SJSA1 (cell line): ENCODE data around the gene USP34. TPM values are rescaled to one million over a fixed set of nuclear protein-coding genes. Genes with fewer than 3 reads are reported as not detected.

Source experiments
- DNase-seq, 2 experiments: peaks; one replicate each; pipeline ENCODE4 v3.0.0-alpha.2; 2015 to 2020; ENCODE audit warnings: low spot score in 2 of 2, low read depth in 1 of 2
- H3K27ac ChIP-seq: fragments of 250-450 bp; sonication (Bioruptor Pico); 2 replicates; pipeline ENCODE4 v1.5.1; 2020; ENCODE audit warnings: mild to moderate bottlenecking, moderate library complexity
- H3K27me3 ChIP-seq: fragments of 250-450 bp; sonication (Bioruptor Pico); replicated peaks from 2 replicates; pipeline ENCODE4 v1.5.1; 2020; ENCODE audit warnings: mild to moderate bottlenecking, moderate library complexity
- H3K36me3 ChIP-seq: fragments of 250-450 bp; sonication (Bioruptor Pico); 2 replicates; pipeline ENCODE4 v1.5.1; 2020; ENCODE audit warnings: mild to moderate bottlenecking
- H3K4me1 ChIP-seq: fragments of 250-450 bp; sonication (Bioruptor Pico); replicated peaks from 2 replicates; pipeline ENCODE4 v1.6.1; 2021; ENCODE audit warnings: mild to moderate bottlenecking
- H3K4me3 ChIP-seq: fragments of 250-450 bp; sonication (Bioruptor Pico); 2 replicates; pipeline ENCODE4 v1.5.1; 2020; ENCODE audit warnings: mild to moderate bottlenecking
- H3K9me3 ChIP-seq: fragments of 250-450 bp; sonication (Bioruptor Pico); replicated peaks from 2 replicates; pipeline ENCODE4 v1.5.1; 2020; ENCODE audit warnings: mild to moderate bottlenecking
- total RNA-seq: library from RNA; depleted of rRNA; stranded (reverse); fragments of >200 nt; shearing (Covaris generic); gene quantifications from 2 replicates; pipeline ENCODE4 v1.2.3, GENCODE V29; 2014

USP34 gene
- total RNA-seq, 1 experiment from 2014 or later, result 59.1 TPM

DNA sequence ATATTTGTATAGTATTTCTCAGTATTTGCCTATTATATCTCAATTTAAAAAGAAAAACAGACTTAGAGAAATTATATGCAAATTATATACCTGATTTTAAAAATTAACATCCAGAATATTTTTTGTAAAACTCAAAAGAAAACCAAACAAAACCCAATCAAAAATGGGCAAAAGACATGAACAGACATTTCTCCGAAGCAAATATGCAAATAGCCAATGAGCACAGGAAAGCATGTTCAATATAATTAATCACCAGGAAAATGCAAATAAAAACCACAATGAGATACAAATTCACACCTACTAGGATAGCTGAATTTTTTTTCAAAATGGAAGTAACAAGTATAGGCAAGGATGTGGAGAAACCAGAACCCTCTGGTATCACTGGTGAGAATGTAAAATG, 108.0 kb downstream of the USP34 start:
- Histone ChIP-seq H3K27ac (no peak overlapping the region), H3K4me1 (no peaks in the 10 kb centered on the region), H3K9me3 (no peaks in the 10 kb centered on the region), H3K36me3 (peaks cover 13% of the 10 kb centered on the region), H3K4me3 (no peak overlapping the region), H3K27me3 (no peaks in the 10 kb centered on the region)
- no peak for DNase-seq

DNA sequence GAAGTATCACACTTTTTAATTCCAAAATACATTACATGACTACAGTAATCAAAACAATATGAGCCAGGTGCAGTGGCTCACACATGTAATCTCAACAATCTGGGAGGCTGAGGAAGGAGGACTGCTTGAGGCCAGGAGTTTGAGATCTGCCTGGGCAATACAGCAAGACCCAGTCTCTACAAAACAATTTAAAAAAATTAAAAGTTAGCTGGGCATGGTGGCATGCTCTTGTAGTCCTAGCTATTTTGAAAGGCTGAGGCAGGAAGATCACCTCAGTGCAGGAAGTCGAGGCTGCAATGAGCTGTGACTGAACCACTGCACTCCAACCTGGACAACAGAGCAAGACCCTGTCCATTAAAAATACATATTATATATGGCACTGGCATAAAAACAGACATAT, 109.8 kb downstream of the USP34 start:
- H3K27ac ChIP-seq, result no peak overlapping the region
- no peak for DNase-seq
- H3K4me1 ChIP-seq, result no peaks in the 10 kb centered on the region
- H3K27me3 ChIP-seq, result no peaks in the 10 kb centered on the region
- H3K36me3 ChIP-seq, result peaks cover 15% of the 10 kb centered on the region
- no peak overlapping the region for H3K4me3 ChIP-seq
- no peaks in the 10 kb centered on the region for H3K9me3 ChIP-seq

DNA sequence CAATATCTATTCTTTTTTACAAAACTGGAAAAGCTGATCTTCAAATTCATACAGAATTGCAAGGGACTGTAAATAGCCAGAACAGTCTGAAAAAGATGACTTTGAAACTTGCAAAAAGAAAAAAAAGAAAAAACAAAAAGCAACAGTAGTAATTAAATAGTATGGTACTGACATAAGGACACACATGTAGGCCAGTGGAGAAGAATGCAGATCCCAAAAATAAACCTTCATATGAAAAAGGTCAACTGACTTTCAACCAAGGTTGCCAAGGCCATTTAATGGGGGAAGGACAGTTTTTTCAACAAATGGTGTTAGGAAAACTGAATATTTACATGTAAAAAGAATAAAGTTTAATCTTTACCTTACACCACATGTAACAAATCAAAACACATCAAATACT, 111.8 kb downstream of the USP34 start:
- no peaks in the 10 kb centered on the region for H3K4me1 ChIP-seq
- no peak for DNase-seq

DNA sequence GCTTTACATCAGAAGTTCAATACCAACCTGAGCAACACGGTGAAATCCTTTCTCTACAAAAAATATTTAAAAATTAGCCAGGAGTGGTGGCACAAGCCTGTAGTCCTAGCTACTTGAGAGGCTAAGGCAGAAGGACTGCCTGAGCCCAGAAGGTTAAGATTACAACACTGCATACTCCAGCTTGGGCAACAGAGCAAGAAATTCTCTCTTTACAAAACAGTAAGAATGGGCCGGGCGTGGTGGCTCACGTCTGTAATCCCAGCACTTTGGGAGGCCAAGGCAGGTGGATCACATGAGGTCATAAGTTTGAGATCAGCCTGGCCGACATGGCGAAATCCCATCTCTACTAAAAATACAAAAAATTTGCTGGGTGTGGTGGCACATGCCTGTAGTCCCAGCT, 113.2 kb downstream of the USP34 start:
- Histone ChIP-seq H3K27ac (no peak overlapping the region), H3K9me3 (peaks cover 5% of the 10 kb centered on the region; the same call in 1 of the 2 replicates), H3K4me3 (no peak overlapping the region), H3K27me3 (no peaks in the 10 kb centered on the region), H3K36me3 (peaks cover 25% of the 10 kb centered on the region), H3K4me1 (no peaks in the 10 kb centered on the region)
- DNase-seq, result no peak

More for the DNA sequence above, 111.8 kb downstream of the USP34 start:
- peaks cover 29% of the 10 kb centered on the region for H3K36me3 ChIP-seq
- no peak overlapping the region for H3K27ac ChIP-seq
- no peaks in the 10 kb centered on the region for H3K27me3 ChIP-seq
- H3K9me3 ChIP-seq, result peaks cover 4% of the 10 kb centered on the region; the same call in 1 of the 2 replicates
- no peak overlapping the region for H3K4me3 ChIP-seq

DNA sequence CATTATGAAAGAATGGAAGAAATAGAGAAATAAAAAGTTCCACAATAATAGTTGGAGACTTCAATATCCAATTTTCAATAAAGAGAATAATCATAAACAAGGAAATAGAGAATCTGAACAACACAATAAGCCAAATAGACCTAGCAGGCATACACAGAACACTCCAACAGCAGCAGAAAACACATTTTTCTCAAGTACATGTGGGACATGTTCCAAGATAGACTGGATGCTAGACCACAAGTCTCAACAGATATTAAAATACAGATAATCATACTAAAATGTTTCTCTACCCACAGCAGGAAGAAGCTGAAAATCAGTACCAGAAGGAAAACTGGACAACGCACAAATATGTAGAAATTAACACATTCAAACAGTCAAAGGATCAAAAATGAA, 113.9 kb downstream of the USP34 start:
- Histone ChIP-seq H3K27me3 (no peaks in the 10 kb centered on the region), H3K27ac (no peak overlapping the region), H3K4me3 (no peak overlapping the region), H3K36me3 (peaks cover 25% of the 10 kb centered on the region), H3K9me3 (peaks cover 5% of the 10 kb centered on the region; the same call in 1 of the 2 replicates), H3K4me1 (no peaks in the 10 kb centered on the region)
- no peak for DNase-seq

DNA sequence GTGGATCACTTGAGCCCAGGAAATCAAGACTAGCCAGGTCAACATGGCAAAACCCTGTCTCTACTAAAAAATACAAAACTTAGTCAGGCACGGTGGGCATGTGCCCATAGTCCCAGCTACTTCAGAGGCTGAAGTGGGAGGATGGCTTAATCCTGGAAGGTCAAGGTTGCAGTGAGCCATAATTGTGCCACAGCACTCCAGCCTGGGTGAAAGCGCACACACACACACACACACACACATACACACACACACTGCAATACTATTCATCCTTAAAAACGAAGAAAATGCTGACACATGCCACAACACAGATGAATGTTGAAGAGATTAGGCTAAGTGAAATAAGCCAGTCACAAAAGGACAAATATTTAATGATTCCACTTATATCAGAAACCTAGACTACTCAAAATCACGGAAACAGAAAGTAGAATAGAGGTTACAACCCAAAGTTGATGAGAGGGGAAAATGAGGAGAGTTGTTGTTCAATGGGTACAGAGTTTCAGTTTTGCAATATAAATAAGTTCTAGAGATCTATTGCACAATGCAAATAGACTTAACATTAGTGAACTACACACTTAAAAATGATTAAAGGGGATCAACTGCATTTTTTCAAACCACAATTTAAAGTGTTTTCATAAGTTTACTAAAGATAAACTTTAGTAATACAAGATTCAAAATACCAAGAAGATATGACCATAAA, 114.5 kb downstream of the USP34 start:
- Histone ChIP-seq H3K4me3 (no peak overlapping the region), H3K9me3 (peaks cover 5% of the 10 kb centered on the region; the same call in 1 of the 2 replicates), H3K27me3 (no peaks in the 10 kb centered on the region), H3K36me3 (peaks cover 25% of the 10 kb centered on the region), H3K27ac (no peak overlapping the region), H3K4me1 (no peaks in the 10 kb centered on the region)
- DNase-seq, result no peak

DNA sequence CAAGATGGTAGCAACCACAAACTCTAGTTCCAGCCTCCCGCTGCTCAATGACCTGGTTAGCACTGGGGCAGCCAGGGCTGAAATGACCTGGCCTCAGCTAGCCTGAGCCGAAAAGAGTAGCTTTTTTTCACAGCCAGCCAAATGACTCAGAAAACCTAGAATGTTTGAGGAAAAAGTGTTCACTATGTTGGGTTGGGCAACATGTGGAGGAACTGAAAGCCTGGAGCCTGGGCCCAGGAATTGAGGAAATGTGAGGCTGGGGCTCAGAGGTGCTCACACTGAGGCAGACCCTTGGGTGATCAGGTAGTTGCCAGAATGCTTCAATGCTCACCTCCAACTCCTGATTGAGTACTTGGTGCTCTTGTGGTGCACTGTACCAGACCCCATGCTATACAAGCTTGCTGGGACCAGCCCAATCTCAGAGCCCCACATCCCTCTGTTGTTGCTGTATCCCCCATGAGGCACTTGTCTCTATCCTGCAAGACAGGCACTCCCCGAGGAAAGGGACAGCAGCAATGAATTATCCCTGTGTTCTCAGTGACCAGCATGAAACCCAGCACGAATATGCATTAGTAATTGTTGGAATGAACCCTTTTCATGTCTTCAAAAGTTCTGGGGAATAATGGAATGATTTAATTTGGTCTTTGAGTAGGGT, 116.2 kb downstream of the USP34 start:
- Histone ChIP-seq H3K36me3 (peaks cover 25% of the 10 kb centered on the region), H3K4me3 (no peak overlapping the region), H3K27me3 (no peaks in the 10 kb centered on the region), H3K9me3 (peaks cover 5% of the 10 kb centered on the region; the same call in 1 of the 2 replicates), H3K27ac (no peak overlapping the region), H3K4me1 (no peaks in the 10 kb centered on the region)
- no peak for DNase-seq

DNA sequence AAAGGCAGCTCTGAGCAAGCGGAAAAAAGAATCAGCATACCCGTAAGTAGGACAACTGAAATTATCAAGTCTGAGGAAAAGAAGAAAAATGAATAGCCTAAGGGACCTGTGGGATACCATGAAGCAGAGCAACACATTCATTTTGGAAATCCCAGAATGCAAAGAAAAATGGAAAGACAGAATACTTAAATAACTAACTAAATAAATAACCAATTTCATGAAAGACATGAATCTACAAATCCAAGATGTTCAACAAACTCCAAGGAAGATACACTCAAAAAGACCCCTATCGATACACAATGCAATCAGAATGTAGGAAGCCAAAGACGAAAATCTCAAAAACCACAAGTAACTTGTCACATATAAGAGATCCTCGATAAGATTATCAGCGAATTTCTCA, 117.0 kb downstream of the USP34 start:
- peaks cover 25% of the 10 kb centered on the region for H3K36me3 ChIP-seq
- no peaks in the 10 kb centered on the region for H3K4me1 ChIP-seq
- no peak overlapping the region for H3K27ac ChIP-seq
- no peaks in the 10 kb centered on the region for H3K27me3 ChIP-seq
- H3K9me3 ChIP-seq, result peaks cover 5% of the 10 kb centered on the region; the same call in 1 of the 2 replicates
- H3K4me3 ChIP-seq, result no peak overlapping the region
- no peak for DNase-seq

DNA sequence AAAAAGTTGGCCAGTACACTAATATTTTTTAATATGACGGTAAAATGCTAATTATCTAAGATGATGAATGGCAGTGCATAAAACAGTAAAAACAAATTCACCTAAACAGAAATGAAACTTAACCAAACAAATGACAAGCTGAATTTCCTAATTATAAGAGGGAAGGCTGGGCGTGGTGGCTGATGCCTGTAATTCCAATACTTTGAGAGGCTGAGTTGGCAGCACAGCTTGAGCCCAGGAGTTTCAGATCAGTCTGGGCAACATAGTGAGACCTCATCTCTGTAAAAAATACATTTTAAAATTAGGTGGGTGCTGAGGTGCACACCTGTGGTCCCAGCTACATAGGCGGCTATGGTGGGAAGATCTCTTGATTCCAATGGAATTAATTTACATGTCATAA, 120.1 kb downstream of the USP34 start:
- peaks cover 39% of the 10 kb centered on the region for H3K36me3 ChIP-seq
- no peak overlapping the region for H3K27ac ChIP-seq
- H3K4me1 ChIP-seq, result no peaks in the 10 kb centered on the region
- peaks cover 5% of the 10 kb centered on the region; the same call in 1 of the 2 replicates for H3K9me3 ChIP-seq
- H3K27me3 ChIP-seq, result no peaks in the 10 kb centered on the region
- H3K4me3 ChIP-seq, result no peak overlapping the region
- no peak for DNase-seq

DNA sequence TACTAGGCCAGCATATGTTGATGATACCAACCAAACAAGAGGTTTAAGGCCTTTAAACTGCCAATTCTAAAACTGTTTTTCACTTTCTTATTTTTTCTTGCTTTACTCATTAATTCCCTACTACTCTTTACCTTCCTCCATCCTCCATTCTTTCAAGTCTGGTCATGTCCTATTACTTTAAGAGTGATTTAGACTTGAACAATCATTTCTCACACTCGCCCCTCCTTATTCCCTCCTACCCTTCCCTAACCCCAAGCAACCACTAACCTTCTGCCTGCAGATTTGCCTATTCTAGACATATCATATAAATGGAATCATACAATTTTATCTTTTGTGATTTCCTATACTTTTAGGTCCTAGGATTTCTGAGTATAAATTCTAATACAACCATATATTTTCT, 127.7 kb downstream of the USP34 start:
- DNase-seq, result no peak
- H3K36me3 ChIP-seq, result peaks cover 57% of the 10 kb centered on the region
- no peaks in the 10 kb centered on the region for H3K9me3 ChIP-seq

DNA sequence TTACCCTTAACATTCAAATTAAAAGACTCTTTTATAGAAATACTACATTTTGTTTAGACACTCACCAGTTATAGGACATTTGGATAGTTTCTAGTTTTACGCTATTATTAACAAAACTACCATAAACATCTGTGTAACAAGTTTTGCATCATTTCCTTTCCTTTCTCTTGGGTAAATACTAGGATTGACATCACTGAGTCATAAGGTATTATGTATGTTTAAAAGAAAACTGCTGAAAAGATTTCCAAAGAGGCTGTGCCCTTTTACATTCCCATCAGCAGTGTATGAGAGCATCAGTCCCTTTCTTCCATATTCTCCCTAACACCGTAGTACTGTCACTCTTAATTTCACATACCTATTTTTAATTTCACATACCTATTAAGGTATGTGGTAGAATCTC, 130.6 kb downstream of the USP34 start:
- Histone ChIP-seq H3K27me3 (no peaks in the 10 kb centered on the region), H3K36me3 (peaks cover 50% of the 10 kb centered on the region), H3K27ac (no peak overlapping the region), H3K4me1 (no peaks in the 10 kb centered on the region), H3K9me3 (no peaks in the 10 kb centered on the region), H3K4me3 (no peak overlapping the region)
- DNase-seq, result no peak

More for the DNA sequence above, 127.7 kb downstream of the USP34 start:
- Histone ChIP-seq H3K27ac (no peak overlapping the region), H3K4me3 (no peak overlapping the region), H3K27me3 (no peaks in the 10 kb centered on the region), H3K4me1 (no peaks in the 10 kb centered on the region)

DNA sequence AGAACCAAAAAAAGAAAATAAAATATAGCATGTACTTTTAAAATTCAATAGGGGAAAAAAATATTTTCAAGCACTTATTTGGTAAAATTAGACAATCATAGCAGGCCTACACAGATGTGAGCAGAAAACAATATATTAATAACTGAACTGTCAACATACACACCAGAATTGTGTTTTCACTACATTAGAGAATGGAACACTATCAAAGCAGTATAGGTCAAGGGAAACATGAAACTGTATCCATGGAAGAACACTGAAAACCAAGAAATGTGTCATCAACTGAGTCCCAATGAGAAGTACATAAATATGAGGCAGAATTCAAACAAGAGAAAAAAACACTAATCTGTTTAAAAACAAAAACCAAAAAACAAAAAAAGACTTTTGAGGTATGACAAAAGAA, 132.4 kb downstream of the USP34 start:
- Histone ChIP-seq H3K4me3 (no peak overlapping the region), H3K27ac (no peak overlapping the region), H3K36me3 (peaks cover 38% of the 10 kb centered on the region), H3K9me3 (no peaks in the 10 kb centered on the region), H3K4me1 (no peaks in the 10 kb centered on the region), H3K27me3 (no peaks in the 10 kb centered on the region)
- DNase-seq, result no peak

DNA sequence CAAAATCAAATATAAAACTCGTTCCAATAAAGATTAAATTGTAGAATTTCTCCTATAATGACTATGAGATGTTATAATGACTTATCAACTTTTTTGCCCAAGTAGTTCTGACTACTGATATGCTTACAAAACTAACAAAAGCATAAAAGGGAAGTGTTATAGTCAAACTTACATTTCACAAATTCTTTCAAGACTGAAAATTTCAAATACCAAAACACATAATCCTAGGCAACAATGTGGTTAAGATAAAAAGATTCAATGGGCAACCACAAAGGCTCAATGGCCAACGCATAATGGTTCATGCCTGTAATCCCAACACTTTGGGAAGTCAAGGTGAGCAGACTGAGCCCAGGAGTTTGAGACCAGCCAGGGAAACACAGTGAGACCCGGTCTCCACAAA, 135.7 kb downstream of the USP34 start:
- Histone ChIP-seq H3K36me3 (peaks cover 34% of the 10 kb centered on the region), H3K27me3 (no peaks in the 10 kb centered on the region), H3K4me1 (no peaks in the 10 kb centered on the region), H3K9me3 (no peaks in the 10 kb centered on the region), H3K27ac (no peak overlapping the region), H3K4me3 (no peak overlapping the region)
- DNase-seq, result no peak

DNA sequence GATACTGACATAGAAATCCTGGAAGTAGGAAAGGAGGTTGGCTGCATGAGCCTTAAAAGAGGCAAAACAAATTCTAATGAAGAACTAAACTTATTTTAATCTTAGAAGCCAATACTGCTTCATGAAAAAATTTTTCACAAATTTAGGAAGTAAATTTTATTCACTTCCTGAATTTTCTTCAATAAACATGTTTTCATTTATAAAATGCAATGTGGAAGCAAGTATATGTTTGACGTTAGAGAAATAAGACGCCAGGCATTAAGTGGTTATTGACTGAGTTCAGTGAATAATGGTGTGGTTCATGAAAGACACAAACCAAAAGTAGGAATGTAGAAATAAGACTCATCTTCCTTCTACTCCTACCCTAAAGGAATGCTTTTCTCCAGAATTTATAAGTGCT, 136.4 kb downstream of the USP34 start:
- DNase-seq, result no peak
- H3K36me3 ChIP-seq, result peaks cover 34% of the 10 kb centered on the region
- no peaks in the 10 kb centered on the region for H3K27me3 ChIP-seq
- H3K4me3 ChIP-seq, result no peak overlapping the region
- no peak overlapping the region for H3K27ac ChIP-seq
- no peaks in the 10 kb centered on the region for H3K4me1 ChIP-seq
- H3K9me3 ChIP-seq, result no peaks in the 10 kb centered on the region
